GM06990 (cell line): ENCODE measurements around the gene RING1.
A peak's percentile ranks its signal among the peaks of the same experiment; 100 is the strongest.

ENCODE experiments used
- DNase-seq: peaks from one replicate; pipeline ENCODE4 v3.0.0-alpha.2; 2011; ENCODE audit not compliant: insufficient read length; ENCODE audit errors: extremely low read depth
- H3K27me3 ChIP-seq: replicated peaks from 2 replicates; pipeline ENCODE4 v1.6.0; 2011; ENCODE audit warnings: low read length; ENCODE audit not compliant: control insufficient read depth, insufficient read depth
- H3K36me3 ChIP-seq: 2 replicates; pipeline ENCODE4 v1.5.1; 2011; ENCODE audit warnings: low read length; ENCODE audit not compliant: control insufficient read depth, insufficient read depth
- H3K4me3 ChIP-seq: replicated peaks from 2 replicates; pipeline ENCODE4 v1.5.1; 2011; ENCODE audit warnings: low read depth, mild to moderate bottlenecking, control low read depth, low read length
- CTCF ChIP-seq: IDR thresholded peaks from 2 replicates; pipeline ENCODE4 v1.5.1; 2011; ENCODE audit warnings: low read length, control low read depth, mild to moderate bottlenecking, inconsistent platforms; ENCODE audit not compliant: insufficient read depth, poor library complexity, severe bottlenecking

Gene RING1

DNA sequence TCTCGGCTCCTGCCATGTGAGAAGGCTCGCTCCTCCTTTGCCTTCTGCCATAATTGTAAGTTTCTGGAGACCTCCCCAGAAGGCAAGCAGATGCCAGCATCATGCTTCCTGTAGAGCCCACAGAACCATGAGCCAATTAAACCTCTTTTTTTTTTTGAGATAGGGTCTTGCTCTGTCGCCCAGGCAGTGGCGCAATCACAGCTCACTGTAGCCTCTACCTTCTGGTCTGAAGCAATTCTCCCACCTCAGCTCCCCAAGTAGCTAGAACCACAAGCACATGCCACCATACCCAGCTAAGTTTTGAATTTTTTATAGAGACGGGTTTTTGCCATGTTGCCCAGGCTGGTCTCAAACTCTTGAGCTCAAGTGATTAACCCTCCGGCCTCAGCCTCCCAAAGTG, 28.6 kb downstream of the RING1 start:
- no peak for DNase-seq
- no peak for TF ChIP-seq CTCF
- Histone ChIP-seq H3K36me3 (no peaks in the 10 kb centered on the region), H3K27me3 (no peaks in the 10 kb centered on the region; the same call in 1 of the 2 replicates), H3K4me3 (no peak overlapping the region)

GRCh38 chr6:33237741-33238140, 29.4 kb downstream of the RING1 start:
- Histone ChIP-seq H3K4me3 (no peak overlapping the region), H3K27me3 (no peaks in the 10 kb centered on the region; the same call in 1 of the 2 replicates), H3K36me3 (no peaks in the 10 kb centered on the region)
- no peak for TF ChIP-seq CTCF
- no peak for DNase-seq

DNA sequence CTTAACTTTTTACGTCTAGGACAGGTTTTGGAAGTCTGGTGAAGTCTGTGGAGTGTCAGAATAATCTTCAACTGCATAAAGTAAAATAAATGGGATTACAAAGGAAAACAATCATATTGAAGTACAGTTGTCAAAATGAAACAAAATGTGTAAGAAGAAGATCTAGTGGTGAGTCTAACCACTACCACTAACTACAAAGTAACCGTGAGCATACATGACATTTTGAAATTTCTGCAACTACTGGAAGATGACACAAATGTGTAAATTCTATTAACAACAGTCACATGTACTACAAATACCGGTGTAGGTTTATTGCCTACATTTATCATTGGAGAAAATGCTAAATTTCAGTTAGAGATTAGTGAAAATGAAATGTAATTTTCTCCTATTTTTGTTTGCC, 33.7 kb downstream of the RING1 start:
- Histone ChIP-seq H3K4me3 (no peak overlapping the region), H3K27me3 (no peaks in the 10 kb centered on the region), H3K36me3 (no peaks in the 10 kb centered on the region)
- DNase-seq = no peak
- TF ChIP-seq CTCF = no peak

- Histone ChIP-seq H3K36me3 (no peaks in the 10 kb centered on the region), H3K27me3 (no peaks in the 10 kb centered on the region), H3K4me3 (no peak overlapping the region)
- no peak for DNase-seq
- no peak for TF ChIP-seq CTCF
Observed at GRCh38 chr6:33243476-33243875, 35.2 kb downstream of the RING1 start.

DNA sequence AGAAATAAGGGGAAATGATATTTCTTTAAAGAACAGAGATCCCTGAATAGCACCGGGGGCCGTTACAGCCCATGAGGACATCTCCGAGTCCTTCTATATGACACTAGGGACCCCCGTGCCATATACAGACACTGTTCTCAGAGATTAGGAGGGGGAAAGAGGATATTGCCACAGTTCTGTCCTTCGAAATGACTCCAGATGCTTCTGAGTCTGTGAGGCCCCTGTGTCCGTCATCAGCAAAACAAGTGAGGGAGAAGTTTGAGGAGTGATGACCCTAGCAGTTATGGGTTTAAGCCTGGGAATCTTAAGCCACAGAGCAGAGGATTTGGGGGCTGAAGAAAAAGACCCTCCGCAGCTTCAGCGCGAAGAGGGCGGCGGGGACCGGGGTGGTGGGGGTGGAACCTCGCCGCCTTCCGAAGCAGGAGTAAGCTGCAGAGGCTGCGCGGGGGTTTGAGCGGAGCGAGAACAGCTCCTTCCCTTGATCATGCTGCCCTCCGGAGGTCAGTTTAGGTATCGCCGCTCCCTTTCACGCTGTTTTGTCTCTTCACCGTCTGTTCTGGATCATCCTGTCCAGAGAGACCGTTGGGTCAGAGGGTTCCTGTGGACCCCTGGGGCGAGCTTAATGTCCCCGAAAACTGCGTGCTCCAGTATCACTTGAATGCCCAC, 39.8 kb downstream of the RING1 start:
- no peaks in the 10 kb centered on the region for H3K27me3 ChIP-seq
- peak overlapping the region; percentile 92 for H3K4me3 ChIP-seq
- H3K36me3 ChIP-seq = peaks cover 2% of the 10 kb centered on the region
- peak; percentile 82 for DNase-seq
- TF ChIP-seq CTCF = peak; percentile 92

- peaks cover 2% of the 10 kb centered on the region for H3K36me3 ChIP-seq
- no peak for TF ChIP-seq CTCF
- DNase-seq = no peak
Observed at GRCh38 chr6:33248643-33248931, 40.3 kb downstream of the RING1 start.

More at GRCh38 chr6:33248643-33248931, 40.3 kb downstream of the RING1 start:
- Histone ChIP-seq H3K27me3 (no peaks in the 10 kb centered on the region), H3K4me3 (peak overlapping the region; percentile 92)
